NT2/D1 (cell line): ENCODE results near the gene GPX8.

Experiments
- DNase-seq: peaks from one replicate; pipeline ENCODE4 v3.0.0-alpha.2; 2011; ENCODE audit warnings: low read depth, low spot score
- H3K27me3 ChIP-seq: 2 replicates; pipeline ENCODE4 v1.6.0; 2011; ENCODE audit warnings: mild to moderate bottlenecking; ENCODE audit not compliant: insufficient read length, insufficient read depth
- H3K36me3 ChIP-seq: 2 replicates; pipeline ENCODE4 v1.6.1; 2011; ENCODE audit warnings: mild to moderate bottlenecking, low read length, mixed read lengths; ENCODE audit not compliant: insufficient read depth, insufficient read length
- H3K4me1 ChIP-seq: 2 replicates; pipeline ENCODE4 v1.5.1; 2011; ENCODE audit not compliant: insufficient read depth, insufficient read length
- H3K4me3 ChIP-seq: 2 replicates; pipeline ENCODE4 v1.5.1; 2011; ENCODE audit warnings: low read depth; ENCODE audit not compliant: insufficient read length
- H3K9ac ChIP-seq: 2 replicates; pipeline ENCODE4 v1.6.0; 2011; ENCODE audit warnings: low read depth; ENCODE audit not compliant: insufficient read length
- H3K9me3 ChIP-seq: 2 replicates; pipeline ENCODE4 v1.5.1; 2011; ENCODE audit warnings: mild to moderate bottlenecking, low read length; ENCODE audit not compliant: insufficient read depth
- SUZ12 ChIP-seq: IDR thresholded peaks from 2 replicates; pipeline ENCODE4 v1.6.1; 2011; ENCODE audit not compliant: insufficient read length, insufficient read depth; ENCODE audit errors: extremely low read depth
- YY1 ChIP-seq: IDR thresholded peaks from 2 replicates; pipeline ENCODE4 v1.6.1; 2011; ENCODE audit not compliant: insufficient read length, insufficient read depth
- ZNF274 ChIP-seq: IDR thresholded peaks from 2 replicates; pipeline ENCODE4 v1.6.1; 2011; ENCODE audit warnings: mild to moderate bottlenecking, low read depth, low read length

GPX8 gene

DNA sequence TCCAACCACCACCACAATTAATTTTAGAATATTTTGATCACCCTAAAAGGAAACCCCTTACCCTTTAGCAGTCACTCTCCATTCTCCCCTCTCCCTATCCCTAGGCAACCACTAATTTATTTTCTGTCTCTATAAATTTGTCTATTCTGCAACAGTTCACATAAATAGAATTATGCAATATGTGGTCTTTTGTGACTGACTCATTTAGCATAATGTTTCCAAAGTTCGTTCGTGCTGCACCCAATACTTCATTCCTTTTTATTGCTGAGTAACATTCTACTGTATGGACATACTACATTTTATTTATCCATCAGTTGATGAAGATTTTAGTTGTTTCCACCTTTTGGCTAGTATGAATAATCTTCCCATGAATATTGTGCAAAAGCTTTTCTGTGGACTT lies 31.2 kb downstream of the GPX8 start:
- TF ChIP-seq SUZ12 = no peak
- no peak for TF ChIP-seq ZNF274
- TF ChIP-seq YY1 = no peak
- no peak overlapping the region for H3K4me3 ChIP-seq
- H3K27me3 ChIP-seq = no peaks in the 10 kb centered on the region
- H3K4me1 ChIP-seq = no peaks in the 10 kb centered on the region
- H3K9me3 ChIP-seq = no peaks in the 10 kb centered on the region
- H3K9ac ChIP-seq = no peak overlapping the region
- no peak for DNase-seq
- H3K36me3 ChIP-seq = no peaks in the 10 kb centered on the region

DNA sequence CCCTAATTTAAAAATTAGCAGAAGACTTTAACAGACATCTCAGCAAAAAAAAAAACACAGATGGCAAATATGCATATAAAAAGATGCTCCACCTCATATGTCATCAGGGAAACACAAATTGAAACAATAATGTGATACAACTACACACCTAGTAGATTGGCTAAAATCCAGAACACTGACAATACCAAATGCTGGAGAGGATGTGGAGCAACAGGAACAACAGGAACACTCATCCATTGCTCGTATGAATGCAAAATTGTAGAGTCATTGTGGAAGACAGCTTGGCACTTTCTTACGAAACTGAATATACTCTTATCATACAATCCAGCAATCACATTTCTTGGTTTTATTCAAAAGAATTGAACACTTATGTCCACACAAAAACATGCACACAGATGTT lies 45.0 kb downstream of the GPX8 start:
- Histone ChIP-seq H3K36me3 (no peaks in the 10 kb centered on the region), H3K27me3 (no peaks in the 10 kb centered on the region), H3K9me3 (no peaks in the 10 kb centered on the region), H3K9ac (no peak overlapping the region), H3K4me3 (no peak overlapping the region), H3K4me1 (no peaks in the 10 kb centered on the region)
- no peak for TF ChIP-seq YY1
- TF ChIP-seq ZNF274 = no peak
- no peak for TF ChIP-seq SUZ12
- no peak for DNase-seq

DNA sequence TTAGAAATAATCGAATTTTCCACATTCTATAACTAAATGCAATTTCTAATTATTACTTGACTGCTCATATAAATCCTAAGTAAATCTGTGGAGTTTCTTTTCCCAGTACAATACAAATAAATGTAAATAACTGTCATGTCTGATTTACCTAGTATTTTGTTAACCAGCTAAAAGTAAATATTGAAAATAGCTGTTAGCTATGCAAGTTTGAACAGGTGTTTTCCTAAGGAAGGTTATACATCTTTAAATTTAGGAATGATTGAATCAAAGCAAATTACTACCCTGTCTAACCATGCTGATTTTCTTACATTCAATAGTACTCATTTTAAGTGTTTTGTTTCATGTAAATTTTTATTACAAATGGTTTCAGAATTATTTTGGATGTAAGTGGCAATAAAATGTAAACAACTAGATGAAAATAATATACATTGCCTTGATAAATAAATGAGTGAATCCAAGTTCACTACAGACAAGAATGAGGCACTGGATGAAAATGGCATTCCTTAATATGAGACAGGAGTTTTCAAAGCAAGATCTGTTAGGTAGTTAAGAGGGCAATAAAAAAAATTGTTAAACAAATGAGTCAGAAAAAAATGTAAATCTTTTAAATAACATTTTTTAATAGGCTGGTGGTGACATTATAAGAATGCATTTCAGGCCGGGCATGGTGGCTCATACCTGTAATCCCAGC lies 51.4 kb downstream of the GPX8 start:
- no peak for TF ChIP-seq ZNF274
- TF ChIP-seq YY1 = no peak
- no peak for TF ChIP-seq SUZ12
- no peak for DNase-seq
- H3K9ac ChIP-seq = no peak overlapping the region
- no peaks in the 10 kb centered on the region for H3K4me1 ChIP-seq
- no peaks in the 10 kb centered on the region for H3K36me3 ChIP-seq
- no peaks in the 10 kb centered on the region for H3K27me3 ChIP-seq
- no peaks in the 10 kb centered on the region for H3K9me3 ChIP-seq
- no peak overlapping the region for H3K4me3 ChIP-seq
